Fibroblast of skin of left biceps (primary cell): ENCODE results near the gene P2RX3.
"Not testable (repeated sequence)": the region's sequence is repeated elsewhere in the genome, so short reads cannot be mapped to it uniquely, and the experiment has no call there.

Source experiments
- DNase-seq, 2 experiments: peaks; one replicate each; pipeline ENCODE4 v3.0.0-alpha.2; 2013; ENCODE audit warnings: low read depth in 2 of 2

Gene P2RX3

DNA sequence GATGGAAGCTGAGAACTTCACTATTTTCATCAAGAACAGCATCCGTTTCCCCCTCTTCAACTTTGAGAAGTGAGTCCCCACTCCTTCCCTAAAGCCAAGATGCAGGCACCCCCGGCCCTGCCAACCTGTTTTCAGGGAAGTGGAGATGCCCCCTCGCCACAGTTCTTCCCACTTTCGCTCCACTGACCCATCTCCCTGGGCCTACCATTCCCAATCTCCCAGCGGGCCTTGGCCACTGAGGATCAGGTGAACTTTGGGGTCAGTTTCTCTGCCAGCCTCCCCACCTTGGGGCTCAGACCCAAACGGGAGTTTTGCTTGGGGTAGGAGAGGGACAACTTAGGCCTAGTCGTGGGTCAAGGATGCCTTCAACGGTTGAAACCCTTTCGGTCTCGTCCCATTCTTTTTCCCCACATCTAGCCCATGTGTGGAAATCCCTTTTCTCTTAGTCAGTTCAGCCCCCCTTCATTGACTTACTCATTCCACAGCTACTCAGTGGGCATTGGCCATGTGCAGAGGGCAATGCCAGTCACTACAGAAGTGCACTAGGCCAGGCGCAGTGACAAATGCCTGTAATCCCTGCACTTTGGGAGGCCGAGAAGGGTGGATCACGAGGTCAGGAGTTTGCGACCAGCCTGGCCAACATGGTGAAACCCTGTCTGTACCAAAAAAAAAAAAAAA is 10.6 kb downstream of the P2RX3 start:
- no peak for DNase-seq

DNA sequence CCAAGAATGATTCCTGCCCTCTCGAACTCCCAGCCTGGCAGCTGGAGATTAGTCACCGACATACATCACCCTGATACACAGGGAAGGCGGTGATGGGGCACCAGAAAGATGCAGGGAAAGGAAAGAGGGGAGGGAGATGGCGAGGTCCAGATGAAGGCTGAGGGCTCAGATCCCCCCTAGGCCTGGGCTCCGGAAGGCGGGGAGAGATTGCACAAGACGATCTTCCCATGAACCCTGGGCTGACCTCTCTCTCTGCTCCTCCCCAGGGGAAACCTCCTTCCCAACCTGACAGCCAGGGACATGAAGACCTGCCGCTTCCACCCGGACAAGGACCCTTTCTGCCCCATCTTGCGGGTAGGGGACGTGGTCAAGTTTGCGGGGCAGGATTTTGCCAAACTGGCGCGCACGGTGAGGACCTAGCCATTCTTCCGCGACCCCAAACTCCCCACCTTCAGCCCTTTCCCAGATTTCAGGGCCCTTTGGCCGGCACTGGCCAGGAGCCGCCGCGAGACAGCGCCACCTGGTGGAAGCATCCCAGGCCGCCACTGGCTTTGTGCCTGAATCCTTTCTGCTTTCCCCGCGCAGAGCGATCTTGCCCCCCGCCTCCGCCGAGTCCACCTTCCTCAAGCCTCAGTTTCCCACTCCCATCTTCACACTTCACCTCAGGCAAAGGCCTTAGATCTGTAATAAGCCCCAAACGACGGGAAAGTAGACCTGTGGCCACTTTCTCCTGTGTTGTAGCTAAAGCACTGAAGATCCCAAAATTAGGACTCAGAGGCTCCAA is 11.5 kb downstream of the P2RX3 start:
- DNase-seq = no peak

DNA sequence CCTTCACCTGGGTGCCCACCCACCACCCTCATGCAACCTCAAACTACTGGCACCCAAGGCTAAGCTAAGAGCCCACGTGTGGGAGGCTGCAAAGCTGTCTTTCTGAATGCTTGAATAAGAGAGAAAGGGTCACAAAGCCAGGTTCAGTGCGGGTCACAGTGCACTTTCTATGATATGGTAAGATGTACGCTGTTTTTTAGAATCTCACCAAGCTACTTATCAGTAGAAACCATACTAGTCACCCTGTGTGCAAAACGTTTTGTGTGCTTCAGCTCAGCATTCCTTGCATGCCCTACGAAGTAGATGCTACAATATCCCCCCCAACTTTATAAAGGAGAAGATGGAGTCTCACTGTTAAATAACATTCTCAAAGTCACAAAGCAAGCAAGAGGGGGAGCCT is 14.9 kb downstream of the P2RX3 start:
- no peak for DNase-seq

DNA sequence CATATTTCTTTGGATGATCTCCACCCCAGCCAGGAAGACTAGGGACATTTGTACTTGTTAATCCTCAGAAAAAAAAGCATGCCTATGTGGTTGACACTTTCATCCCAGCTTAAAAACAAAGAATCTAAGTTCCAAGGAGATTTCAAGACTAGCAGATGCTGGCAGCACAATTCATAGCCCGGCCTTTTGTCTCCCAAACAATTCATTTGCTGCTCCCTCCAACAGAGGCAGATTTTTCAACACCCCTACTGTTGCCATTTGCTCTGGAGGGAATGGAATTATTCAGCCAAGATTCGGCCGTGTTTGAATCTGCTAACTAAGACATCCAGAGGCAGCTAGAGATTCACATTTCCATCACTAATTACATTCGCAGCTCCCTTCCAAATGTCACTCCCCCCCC is 15.3 kb downstream of the P2RX3 start:
- DNase-seq = no peak

DNA sequence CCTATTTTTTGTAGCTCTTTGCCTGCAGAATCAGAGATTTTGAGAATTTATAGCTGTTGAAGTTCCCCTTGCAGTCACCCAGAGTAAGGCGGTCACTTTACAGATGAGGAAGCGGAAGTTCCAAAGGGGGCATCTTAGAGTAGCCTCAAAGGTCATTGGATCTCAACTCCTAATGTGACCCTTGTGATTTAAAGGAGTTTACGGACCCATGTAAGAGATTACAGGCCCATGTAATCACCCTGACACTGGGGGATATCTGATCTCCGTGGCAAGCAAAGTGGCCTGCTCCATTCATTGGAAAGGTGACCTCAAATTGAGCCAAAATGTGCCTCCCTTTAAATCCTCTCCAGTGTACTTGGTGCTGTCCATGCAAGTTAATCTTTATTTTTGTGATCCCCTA is 15.7 kb downstream of the P2RX3 start:
- no peak for DNase-seq

DNA sequence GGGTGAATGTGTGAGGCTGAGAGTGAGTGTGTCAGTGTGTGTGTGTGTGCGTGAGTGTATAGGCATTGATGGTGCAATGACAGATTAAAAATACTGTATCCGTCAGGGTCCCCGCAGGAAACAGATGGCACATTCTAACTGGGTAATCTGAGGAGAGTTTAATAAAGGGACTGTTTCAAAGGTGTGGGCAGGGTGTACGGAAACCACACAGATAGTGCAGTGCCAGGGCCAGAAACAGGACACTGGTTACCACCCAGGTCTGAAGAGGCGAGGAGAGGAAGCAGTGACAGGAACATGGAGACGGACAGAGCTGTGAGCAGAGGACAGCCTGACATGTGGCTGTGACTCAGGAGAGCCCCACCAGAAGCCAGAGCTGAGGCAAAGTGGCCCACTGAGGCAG is 16.5 kb downstream of the P2RX3 start:
- DNase-seq = no peak

DNA sequence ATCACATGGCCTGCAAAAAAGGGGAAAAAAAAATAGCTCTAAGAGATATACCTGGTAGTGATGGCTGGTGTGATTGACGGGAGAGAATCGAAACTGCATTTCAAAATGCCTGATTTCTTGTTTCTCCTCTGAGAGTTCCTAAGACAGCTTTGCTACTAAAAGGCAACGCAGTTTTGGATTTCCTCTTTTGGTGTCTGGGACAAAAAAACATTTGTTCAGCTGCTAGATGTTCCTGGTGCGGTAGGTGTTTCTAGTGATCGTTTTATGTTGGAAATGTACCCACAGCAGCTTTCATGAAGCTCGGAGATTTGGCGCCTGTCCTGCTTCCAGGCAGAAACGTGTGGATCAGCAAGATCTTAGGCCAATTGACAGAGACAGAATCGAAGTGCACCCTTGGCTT is 18.1 kb downstream of the P2RX3 start:
- no peak for DNase-seq

DNA sequence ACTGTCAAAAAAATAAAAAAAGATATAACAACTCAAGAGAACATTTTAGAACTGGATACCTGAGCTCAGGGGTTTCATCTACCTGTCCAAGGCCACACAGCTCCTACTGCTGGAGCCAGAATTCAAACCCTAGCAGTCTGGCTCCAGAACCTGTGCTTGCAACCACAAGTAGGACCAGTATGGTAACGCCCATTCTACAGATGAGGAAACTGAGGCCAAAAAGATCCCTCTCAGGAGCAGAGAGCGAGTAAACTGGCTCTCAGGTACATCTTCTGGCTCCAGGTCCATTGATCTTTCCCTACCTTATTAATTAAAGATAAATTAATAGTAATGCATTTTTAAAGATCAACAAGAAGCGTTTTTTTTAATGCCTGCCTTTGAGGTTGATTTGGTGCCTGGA is 19.2 kb downstream of the P2RX3 start:
- DNase-seq = no peak

DNA sequence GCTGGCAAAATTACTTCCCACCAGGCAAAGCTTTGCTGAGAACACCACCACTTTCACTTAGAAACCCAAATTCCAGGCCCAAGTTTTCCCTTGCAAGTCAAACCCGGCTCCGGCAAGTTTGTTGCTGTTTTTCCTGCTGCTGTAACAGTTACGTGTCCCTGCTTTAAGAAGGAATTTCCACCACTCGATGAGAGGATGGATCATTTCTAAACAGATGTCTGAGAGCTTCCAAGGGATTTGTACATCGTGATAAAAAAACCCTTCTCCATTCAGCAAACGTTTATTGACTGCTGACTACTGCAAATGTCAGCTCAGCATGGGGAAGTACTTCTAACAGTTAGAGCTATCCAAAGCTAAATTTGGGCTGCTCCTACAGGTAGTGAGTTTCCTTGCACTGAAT is 19.7 kb downstream of the P2RX3 start:
- no peak for DNase-seq

DNA sequence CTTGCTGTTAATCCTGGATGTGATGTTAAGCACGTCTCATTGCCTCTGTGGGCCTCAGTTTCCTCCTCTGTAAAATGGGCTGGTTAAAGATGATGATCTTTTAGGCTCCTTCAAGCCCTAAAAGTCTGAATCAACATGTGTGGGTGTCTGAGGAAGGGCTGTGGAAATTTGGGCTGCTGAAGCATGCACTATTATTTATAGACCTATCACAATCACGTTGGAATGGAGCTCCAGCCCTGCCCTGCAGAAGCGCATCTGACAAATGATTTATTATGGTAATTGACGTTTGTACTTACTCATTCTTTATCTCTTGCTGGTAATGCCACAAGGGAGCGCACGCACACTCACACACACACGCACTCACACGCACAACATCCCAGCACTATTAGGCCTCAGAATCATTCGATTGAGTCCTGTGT is 20.4 kb downstream of the P2RX3 start:
- no peak for DNase-seq

DNA sequence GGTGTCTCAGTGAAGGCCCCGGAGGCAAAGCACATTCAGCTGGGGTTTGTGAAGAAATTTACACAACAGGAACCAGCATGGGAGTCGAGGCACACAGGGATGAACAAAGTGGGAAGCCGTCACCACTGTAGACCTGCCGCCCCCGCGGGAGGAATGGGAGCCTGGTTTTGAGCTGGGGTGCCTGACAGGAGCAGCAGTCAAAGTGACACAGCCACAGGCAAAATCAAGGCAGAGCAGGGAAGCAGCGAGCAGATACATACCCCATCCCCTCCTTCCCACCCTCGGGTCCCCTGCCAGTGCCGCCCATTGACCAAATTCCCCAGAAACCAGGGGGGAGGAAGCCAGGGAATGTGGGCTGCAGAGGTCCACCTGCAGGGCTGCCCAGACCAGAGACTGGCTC is 20.8 kb downstream of the P2RX3 start:
- no peak for DNase-seq

DNA sequence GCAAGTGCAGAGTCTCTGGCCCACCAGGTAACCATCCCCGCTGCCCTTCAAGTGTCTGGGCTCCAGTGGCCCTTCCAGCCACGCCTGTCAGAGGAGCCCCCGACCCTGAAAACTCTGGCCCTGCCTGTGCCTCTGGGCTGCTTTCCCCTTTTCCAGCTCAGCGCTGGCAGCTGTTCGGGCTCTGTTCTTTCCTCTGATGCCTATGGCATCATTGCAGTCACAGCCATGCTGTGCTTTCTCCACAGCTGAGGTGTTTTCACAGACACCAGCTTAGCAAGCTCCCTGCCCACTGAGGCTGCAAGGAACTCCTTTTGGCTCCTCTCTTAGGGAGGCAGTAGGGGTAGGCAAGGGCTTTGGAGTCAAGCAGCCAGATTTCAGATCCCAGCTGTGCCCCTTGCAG is 21.2 kb downstream of the P2RX3 start:
- no peak for DNase-seq

DNA sequence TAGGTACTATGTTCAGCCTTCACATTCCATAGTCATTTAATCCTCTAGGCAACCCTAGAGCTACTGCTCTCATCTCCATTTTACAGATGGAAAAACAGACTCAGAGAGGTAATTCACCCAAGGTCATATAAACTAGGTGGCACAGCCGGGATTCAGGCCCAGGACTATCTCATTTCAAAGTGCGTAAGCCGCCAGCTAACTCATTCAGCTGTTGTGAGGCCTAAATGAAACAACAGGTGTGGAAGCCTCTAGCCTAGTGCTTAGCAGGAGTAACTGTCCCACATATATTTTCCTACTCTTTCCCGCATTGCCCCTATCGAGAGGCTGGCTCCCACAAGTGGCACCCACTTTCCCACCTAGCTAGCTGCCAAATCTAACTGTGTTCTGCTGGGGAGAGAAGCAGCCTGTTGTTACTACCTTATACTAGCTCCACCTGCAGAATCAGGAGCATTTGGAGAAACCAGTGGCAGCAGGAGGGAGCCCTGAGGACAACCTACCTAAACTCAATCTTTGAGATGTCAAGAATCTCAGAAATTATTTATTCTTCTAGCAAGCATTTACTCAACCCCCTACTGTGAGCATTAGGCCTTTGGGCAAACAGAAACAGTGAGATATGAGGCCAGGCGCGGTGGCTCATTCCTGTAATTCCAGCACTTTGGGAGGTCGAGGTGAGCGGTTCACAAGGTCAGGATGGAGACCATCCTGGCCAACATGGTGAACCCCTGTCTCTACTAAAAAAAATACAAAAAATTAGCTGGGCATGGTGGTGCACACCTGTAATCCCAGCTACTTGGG is 21.9 kb downstream of the P2RX3 start:
- no peak for DNase-seq

DNA sequence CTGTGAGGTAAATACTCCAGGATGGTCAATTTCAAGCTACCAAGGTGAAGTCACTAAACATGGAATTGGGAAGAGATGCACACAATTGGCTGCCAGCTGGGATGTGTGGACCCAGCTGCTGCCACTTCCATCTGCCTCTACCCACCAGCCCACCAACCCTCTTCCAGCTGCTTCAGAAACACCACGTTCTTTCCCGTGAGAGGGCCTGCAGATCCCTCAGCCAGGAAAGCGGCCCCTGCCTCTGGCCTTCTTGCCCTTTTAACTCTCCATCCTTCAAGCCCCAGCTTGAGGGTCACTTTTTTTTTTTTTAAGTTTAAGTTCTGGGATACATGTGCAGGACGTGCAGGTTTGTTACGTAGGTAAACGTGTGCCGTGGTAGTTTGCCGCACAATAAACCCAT is 22.8 kb downstream of the P2RX3 start:
- DNase-seq = no peak

DNA sequence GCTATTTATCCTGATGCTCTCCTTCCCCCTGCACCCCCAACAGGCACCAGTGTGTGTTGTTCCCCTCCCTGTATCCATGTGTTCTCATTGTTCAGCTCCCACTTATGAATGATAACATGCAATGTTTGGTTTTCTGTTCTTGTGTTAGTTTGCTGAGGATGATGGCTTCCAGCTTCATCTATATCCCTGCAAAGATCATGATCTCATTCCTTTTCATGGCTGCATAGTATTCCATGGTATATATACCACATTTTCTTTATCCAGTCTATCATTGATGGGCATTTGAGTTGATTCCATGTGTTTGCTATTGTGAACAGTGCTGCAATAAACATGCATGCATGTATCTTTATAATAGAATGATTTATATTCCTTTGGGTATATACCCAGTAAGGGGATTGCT is 23.3 kb downstream of the P2RX3 start:
- DNase-seq = not testable (repeated sequence)

DNA sequence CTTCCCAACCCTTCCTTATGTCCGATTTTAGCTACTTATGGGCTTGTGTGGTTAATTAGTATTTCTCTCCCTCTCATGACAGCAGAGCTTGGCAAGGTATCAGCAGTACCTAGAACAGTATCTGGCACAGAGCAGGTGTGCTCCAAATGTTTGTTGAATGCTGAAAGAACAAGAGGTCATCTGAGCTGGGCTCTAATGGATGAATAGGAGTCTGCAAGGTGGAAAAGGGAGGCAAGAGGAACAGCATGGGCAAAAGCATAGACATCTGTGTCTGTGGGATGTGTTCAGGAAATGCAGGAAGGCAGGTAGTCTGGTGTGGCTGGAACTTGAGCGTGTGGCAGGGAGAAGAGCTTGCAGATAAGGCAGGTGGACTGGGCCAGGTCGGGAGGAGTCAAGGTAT is 23.8 kb downstream of the P2RX3 start:
- no peak for DNase-seq

DNA sequence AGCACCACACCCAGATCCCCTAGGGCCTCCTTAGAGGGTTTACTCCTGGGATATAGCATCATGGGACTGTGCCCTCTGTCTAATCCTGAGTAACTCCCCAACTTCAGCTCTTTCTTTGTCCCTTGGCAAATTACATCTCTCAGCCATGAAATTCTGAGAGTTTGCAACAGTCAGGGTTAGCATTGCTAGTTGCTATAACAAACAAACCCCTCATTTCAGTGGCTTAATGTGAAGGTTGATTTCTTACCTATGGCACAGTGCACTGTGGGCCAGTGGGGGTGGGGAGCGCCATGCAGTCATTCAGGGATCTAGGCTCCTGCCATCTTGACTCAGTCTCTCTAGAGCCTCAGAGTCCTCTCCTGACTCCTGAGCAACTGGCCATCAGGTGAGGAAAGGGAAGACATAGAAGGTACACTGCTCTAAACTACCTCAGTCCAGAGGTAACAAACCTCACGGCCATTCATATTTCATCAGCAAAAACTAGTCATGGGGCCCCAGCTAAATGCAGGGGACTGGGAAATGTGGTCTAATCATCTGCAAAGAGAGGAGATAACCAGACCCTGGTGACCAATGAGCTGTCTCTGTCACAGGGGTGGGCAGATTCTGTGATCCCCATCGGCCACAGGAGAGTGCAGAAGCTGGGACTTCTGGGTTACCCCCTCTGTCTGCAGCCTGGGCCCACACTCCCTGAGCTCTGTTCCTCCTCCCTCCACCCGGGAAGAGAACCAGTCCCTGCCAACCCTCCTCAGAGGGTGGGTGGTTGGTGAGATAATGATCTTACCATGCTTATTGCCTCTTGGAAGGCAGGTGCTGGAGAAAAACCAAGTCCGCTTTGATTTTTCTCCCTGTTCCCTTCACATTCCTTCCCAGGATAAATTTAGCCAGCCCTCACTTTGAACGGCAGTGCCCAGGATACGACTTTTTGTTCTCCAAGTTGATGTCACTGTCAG is 25.3 kb downstream of the P2RX3 start:
- no peak for DNase-seq

DNA sequence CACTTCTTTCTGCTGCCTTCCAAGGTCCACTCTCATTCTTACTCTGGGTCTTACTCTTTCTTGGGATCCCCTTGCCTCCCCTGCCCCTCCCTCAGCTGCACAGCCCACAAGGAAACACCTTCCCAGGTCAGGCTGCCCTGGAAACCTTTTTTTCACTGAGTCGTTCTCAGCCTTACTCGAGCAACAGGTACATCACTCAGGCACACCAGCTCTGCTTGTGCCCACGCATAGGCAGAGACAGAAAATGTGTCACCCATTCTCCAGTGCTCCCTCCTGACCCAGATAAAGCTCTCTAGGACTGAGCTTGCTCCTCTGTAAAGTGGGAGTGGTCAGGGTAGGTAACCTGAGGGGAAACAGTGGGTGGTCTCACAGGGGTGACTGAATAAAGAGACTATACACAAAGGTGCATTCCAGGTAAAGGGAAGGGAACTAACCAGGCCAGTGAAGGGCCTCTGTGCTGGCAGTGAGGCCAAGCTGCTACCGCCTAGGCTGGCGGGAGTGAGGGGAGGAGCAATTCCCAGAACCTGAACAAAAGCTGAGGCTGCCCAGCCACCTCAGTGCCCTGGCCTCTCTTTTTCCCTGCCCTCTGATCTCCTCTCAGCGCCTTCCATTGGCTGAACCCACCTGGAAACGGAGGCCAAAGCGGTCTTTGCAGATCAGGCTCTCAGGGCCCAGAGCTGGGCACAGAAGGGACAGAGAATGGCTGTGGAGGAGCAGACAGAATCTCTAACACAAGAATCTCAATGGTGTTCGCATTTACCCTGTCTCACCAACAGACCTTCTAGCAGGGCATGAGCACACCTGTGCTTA is 26.9 kb downstream of the P2RX3 start:
- DNase-seq = no peak

DNA sequence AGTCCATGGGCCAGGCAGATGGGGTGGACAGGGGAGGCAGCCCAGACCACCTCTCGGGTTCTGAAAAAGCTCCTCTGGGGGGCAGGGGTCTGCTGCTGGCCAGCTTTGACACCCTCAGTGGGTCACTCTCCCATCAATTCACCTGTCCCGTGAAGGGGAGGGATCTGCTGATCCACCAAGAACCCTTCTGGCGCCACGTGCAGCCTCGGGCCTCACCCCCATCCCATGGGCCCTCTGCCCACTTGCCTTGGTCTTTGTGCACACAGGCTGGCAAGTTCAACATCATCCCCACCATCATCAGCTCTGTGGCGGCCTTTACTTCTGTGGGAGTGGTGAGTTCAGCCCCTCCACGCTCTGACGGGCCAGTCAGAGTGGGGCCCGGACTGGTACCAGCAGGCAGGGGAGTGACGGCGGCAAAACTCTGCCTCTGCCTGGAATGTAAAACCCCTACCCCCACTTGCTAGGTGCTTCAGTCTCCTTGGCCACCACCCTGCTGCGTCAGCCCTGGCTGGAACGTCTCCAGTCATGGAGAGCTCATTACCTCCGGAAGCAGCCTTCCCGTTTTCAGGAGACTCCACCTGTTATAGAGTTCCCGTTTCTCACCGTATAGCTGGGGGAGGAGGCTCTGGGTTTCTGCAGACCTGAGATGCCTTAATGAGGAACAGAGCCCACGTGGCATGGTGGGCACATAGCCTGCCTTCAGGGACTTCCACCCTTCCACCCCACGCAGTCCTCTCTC is 30.1 kb downstream of the P2RX3 start:
- DNase-seq = no peak

DNA sequence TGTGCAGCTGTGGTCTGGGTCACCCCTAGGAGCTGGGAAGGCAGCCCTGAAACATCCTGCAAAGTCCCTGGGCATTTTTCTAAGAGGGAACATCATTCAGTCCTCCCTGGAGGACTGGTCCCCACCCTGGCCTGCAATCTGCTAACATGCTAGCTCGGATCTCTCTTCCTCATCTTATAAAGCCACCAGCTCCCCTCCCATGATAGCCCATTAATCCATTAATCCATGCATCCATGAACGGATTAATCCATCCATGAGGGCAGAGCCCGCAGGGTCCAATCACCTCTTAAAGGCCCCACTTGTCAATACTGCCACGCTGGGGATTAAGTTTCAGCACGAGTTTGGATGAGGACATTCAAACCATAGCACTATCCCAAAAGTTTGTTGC is 30.7 kb downstream of the P2RX3 start:
- DNase-seq = no peak
